Measurements from ENCODE around the gene NQO1. TPM values are rescaled to one million over a fixed set of nuclear protein-coding genes. Genes with fewer than 3 reads are reported as not detected.
"Not testable (repeated sequence)": the region's sequence is repeated elsewhere in the genome, so short reads cannot be mapped to it uniquely, and the experiment has no call there.

The NQO1 gene
- total RNA-seq, 4 donors from 2014 or later = 39.1 to 59.8 (median 49.4) TPM

DNA sequence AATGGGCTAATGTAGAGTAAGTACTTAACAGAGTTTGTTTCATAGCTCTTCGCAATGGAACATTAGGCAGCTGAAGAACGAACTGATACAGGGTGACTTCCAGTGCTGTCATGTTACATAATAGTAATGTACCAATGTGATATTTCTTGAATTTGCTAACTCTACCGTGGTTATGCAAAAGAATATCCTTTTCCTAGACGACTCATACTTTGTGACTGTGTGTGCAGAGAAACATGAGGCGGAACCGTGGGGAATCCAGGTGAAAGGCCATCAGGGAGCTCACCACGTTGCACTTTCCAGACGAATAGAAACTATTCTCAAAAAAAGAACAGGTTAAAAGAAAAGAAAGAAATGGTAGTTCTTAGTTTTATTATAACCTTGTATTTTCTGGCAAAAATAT lies 15.2 kb upstream of the NQO1 start:
- Histone ChIP-seq H3K36me3 (peaks cover 0 to 67% of the 10 kb centered on the region in 2 donors), H3K9me3 (no peaks in the 10 kb centered on the region), H3K4me3 (no peak overlapping the region), H3K27me3 (no peaks in the 10 kb centered on the region), H3K4me1 (peaks cover 3 to 4% of the 10 kb centered on the region in 2 donors), H3K27ac (peak overlapping the region in 2 of 4 donors; percentile 2)
- no peak for TF ChIP-seq POLR2A (IDR thresholded peaks at IDR 0.05)
- TF ChIP-seq, protein P1, sequence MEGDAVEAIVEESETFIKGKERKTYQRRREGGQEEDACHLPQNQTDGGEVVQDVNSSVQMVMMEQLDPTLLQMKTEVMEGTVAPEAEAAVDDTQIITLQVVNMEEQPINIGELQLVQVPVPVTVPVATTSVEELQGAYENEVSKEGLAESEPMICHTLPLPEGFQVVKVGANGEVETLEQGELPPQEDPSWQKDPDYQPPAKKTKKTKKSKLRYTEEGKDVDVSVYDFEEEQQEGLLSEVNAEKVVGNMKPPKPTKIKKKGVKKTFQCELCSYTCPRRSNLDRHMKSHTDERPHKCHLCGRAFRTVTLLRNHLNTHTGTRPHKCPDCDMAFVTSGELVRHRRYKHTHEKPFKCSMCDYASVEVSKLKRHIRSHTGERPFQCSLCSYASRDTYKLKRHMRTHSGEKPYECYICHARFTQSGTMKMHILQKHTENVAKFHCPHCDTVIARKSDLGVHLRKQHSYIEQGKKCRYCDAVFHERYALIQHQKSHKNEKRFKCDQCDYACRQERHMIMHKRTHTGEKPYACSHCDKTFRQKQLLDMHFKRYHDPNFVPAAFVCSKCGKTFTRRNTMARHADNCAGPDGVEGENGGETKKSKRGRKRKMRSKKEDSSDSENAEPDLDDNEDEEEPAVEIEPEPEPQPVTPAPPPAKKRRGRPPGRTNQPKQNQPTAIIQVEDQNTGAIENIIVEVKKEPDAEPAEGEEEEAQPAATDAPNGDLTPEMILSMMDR (IDR thresholded peaks at IDR 0.05 in 4 of 5, conservative IDR thresholded peaks at IDR 0.05 in 1 of 5) = no peak
- ATAC-seq (no peak), DNase-seq (no peak)
- intact Hi-C loops (cut with DNase I; ENCODE audit: low total_unique reads) (no loop called here), in situ Hi-C loops (cut with MboI; ENCODE audit: low sequenced_read_pairs in 4 of 4) (no loop called here)

DNA sequence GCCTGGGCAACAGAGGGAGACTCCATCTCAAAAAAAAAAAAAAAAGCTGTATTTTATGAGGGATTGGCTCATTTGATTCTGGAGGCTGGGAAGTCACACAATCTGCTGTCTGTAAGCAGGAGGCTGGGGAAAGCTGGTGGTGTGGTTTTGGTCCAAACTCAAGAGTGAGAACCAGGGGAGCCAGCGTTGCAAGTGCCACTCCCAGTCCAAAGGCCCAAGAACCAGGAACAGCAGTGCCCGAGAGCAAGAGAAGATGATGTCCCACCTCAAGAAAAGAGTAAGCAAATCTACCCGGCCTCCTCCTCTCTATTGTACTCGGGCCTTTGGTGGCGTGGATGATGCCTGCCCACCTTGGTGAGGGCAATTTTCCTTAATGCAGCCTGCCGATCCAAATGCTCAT lies 5.7 kb upstream of the NQO1 start:
- Histone ChIP-seq H3K36me3 (no peaks in the 10 kb centered on the region), H3K9me3 (no peaks in the 10 kb centered on the region), H3K4me3 (no peak overlapping the region), H3K27ac (no peak overlapping the region), H3K4me1 (peaks cover 3 to 12% of the 10 kb centered on the region in 2 donors), H3K27me3 (no peaks in the 10 kb centered on the region)
- intact Hi-C loops (cut with DNase I; ENCODE audit: low total_unique reads) (no loop called here), in situ Hi-C loops (cut with MboI; ENCODE audit: low sequenced_read_pairs in 4 of 4) (no loop called here)
- ATAC-seq (no peak), DNase-seq (no peak)
- no peak for TF ChIP-seq POLR2A (IDR thresholded peaks at IDR 0.05)
- TF ChIP-seq, protein P1 (IDR thresholded peaks at IDR 0.05 in 4 of 5, conservative IDR thresholded peaks at IDR 0.05 in 1 of 5) = no peak

DNA sequence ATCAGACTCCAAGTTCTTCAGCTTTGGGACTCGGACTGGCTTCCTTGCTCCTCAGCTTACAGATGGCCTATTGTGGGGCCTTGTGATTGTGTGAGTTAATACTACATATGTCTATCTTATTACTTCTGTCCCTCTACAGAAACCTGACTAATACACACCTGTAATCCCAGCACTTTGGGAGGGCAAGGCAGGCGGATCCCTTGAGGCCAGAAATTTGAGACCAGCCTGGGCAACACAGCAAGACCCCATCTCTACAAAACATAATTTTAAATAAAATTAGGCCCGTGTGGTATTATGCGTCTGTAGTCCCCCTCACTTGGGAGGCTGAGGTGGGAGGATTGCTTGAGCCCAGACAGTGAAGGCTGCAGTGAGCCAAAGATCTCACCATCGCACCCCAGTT lies 4.9 kb upstream of the NQO1 start:
- H3K9me3 ChIP-seq; H3K4me3 ChIP-seq; H3K36me3 ChIP-seq; in situ Hi-C loops (cut with MboI; ENCODE audit: low sequenced_read_pairs in 4 of 4); DNase-seq; H3K27me3 ChIP-seq; ATAC-seq; intact Hi-C loops (cut with DNase I; ENCODE audit: low total_unique reads); H3K27ac ChIP-seq: not testable (repeated sequence)
- H3K4me1 ChIP-seq = peaks cover 10 to 19% of the 10 kb centered on the region in 2 donors

DNA sequence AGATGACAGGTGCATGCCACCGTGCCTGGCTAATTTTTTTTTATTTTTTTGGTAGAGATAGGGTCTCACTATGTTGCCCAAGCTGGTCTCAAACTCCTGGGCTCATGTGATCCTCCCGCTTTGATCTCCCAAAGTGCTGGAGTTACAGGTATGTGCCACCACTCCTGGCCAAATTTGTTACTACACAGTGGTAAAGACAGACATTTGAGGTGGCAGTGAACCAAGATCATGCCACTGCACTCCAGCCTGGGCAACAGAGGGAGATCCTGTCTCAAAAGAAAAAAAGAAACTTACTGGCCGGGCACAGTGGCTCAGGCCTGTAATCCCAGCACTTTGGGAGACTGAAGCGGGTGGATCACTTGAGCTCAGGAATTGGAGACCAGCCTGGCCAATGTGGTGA lies 2.7 kb upstream of the NQO1 start:
- DNase-seq; in situ Hi-C loops (cut with MboI; ENCODE audit: low sequenced_read_pairs in 4 of 4): not testable (repeated sequence)

DNA sequence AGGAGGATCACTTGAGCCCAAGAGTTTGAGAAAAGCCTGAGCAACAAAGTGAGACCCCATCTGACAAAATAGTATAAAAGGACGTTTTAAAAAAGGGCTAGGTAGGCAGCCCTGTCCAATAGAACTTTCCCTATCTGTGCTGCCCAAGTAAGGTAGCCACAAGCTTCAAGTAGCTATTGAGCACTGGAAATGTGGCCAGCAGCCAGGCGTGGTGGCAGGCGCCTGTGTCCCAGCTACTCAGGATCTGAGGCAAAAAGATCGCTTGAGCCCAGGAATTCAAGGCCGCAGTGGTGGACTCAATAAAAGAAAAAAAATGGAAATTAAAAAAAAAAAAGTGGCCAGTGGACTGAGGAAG lies 1.5 kb upstream of the NQO1 start:
- peaks cover 19 to 27% of the 10 kb centered on the region in 2 donors for H3K4me1 ChIP-seq
- H3K9me3 ChIP-seq = no peaks in the 10 kb centered on the region
- no peaks in the 10 kb centered on the region for H3K27me3 ChIP-seq
- ATAC-seq (no peak), DNase-seq (no peak)
- in situ Hi-C loops (cut with MboI; ENCODE audit: low sequenced_read_pairs in 4 of 4) = no loop called here
- H3K27ac ChIP-seq = peak overlapping the region; percentile 16 to 79 (median 70)
- peak overlapping the region in 2 of 4 donors; percentile 54 to 57 for H3K4me3 ChIP-seq
- intact Hi-C loops (cut with DNase I; ENCODE audit: low total_unique reads) = loop anchor here (2.0 kb wide), 1 partner anchor 27 kb away; the partner anchor contains the start of gene NOB1
- TF ChIP-seq, protein P1 (IDR thresholded peaks at IDR 0.05 in 4 of 5, conservative IDR thresholded peaks at IDR 0.05 in 1 of 5) = no peak
- no peak for TF ChIP-seq POLR2A (IDR thresholded peaks at IDR 0.05)
- H3K36me3 ChIP-seq = no peaks in the 10 kb centered on the region

More for the DNA sequence above, 2.7 kb upstream of the NQO1 start:
- H3K36me3 ChIP-seq; ATAC-seq; intact Hi-C loops (cut with DNase I; ENCODE audit: low total_unique reads); H3K4me3 ChIP-seq; H3K27me3 ChIP-seq; H3K9me3 ChIP-seq: not testable (repeated sequence)
- peak overlapping the region in 2 of 4 donors; percentile 74 to 79 for H3K27ac ChIP-seq
- H3K4me1 ChIP-seq = peaks cover 19 to 27% of the 10 kb centered on the region in 2 donors

All from gastrocnemius medialis (tissue), 4 donors.